Measurements from ENCODE around the gene BTF3L4. TPM values are rescaled to one million over a fixed set of nuclear protein-coding genes. Genes with fewer than 3 reads are reported as not detected.
"Not testable (repeated sequence)": the region's sequence is repeated elsewhere in the genome, so short reads cannot be mapped to it uniquely, and the experiment has no call there.

Gene BTF3L4
- total and polyA plus RNA-seq, 9 donors: 37.8 to 73.9 (median 61.9) TPM

GRCh38 chr1:52026278-52026677, 29.8 kb upstream of the BTF3L4 start:
- H3K9me3 ChIP-seq: no peaks in the 10 kb centered on the region
- H3K4me1 ChIP-seq (ENCODE audit: insufficient read depth): peaks cover 5% of the 10 kb centered on the region
- WGBS, 3 donors: 96 to 100% (median 98%) methylated on average over 2 of the region's 2 CpGs
- no peaks in the 10 kb centered on the region for H3K27me3 ChIP-seq
- H3K4me3 ChIP-seq: no peak overlapping the region
- intact Hi-C loops (cut with DNase I): no loop called here
- TF ChIP-seq CTCF (IDR thresholded peaks at IDR 0.05) (no peak), EP300 (IDR thresholded peaks at IDR 0.05) (no peak), POLR2A (IDR thresholded peaks at IDR 0.05) (no peak)
- no peak overlapping the region for H3K27ac ChIP-seq
- no peaks in the 10 kb centered on the region for H3K36me3 ChIP-seq
- no peak for DNase-seq

GRCh38 chr1:52028328-52028727, 27.8 kb upstream of the BTF3L4 start:
- no peak for DNase-seq
- 88 to 100% (median 96%) methylated on average over 1 of the region's 1 CpG for WGBS, 3 donors

GRCh38 chr1:52028839-52029238, 27.3 kb upstream of the BTF3L4 start:
- WGBS, 3 donors: 79 to 86% (median 82%) methylated on average over 5 of the region's 5 CpGs
- DNase-seq; intact Hi-C loops (cut with DNase I); H3K4me3 ChIP-seq; H3K27ac ChIP-seq; H3K4me1 ChIP-seq (ENCODE audit: insufficient read depth); H3K27me3 ChIP-seq; H3K9me3 ChIP-seq; H3K36me3 ChIP-seq: not testable (repeated sequence)

More at GRCh38 chr1:52028328-52028727, 27.8 kb upstream of the BTF3L4 start:
- Histone ChIP-seq H3K27ac (no peak overlapping the region), H3K27me3 (no peaks in the 10 kb centered on the region), H3K4me1 (ENCODE audit: insufficient read depth) (peaks cover 10% of the 10 kb centered on the region), H3K4me3 (no peak overlapping the region), H3K9me3 (no peaks in the 10 kb centered on the region), H3K36me3 (no peaks in the 10 kb centered on the region)
- TF ChIP-seq CTCF (IDR thresholded peaks at IDR 0.05) (no peak), EP300 (IDR thresholded peaks at IDR 0.05) (no peak), POLR2A (IDR thresholded peaks at IDR 0.05) (no peak)
- intact Hi-C loops (cut with DNase I): no loop called here

GRCh38 chr1:52032124-52032784, 23.8 kb upstream of the BTF3L4 start:
- H3K9me3 ChIP-seq: no peaks in the 10 kb centered on the region
- TF ChIP-seq POLR2A (IDR thresholded peaks at IDR 0.05): no peak
- TF ChIP-seq EP300 (IDR thresholded peaks at IDR 0.05): no peak
- no peak for TF ChIP-seq CTCF (IDR thresholded peaks at IDR 0.05)
- peaks cover 10% of the 10 kb centered on the region for H3K4me1 ChIP-seq (ENCODE audit: insufficient read depth)
- DNase-seq: no peak
- WGBS, 3 donors: 10 to 44% (median 19%) methylated on average over 5 of the region's 5 CpGs
- intact Hi-C loops (cut with DNase I): no loop called here
- peak overlapping the region in 1 of 2 donors; percentile 77 for H3K27ac ChIP-seq
- H3K36me3 ChIP-seq: no peaks in the 10 kb centered on the region
- H3K4me3 ChIP-seq: peak overlapping the region; percentile 74
- H3K27me3 ChIP-seq: no peaks in the 10 kb centered on the region

GRCh38 chr1:52032785-52033131, 23.3 kb upstream of the BTF3L4 start:
- DNase-seq: peak; percentile 30 to 55 (median 42)
- peak overlapping the region; percentile 15 to 77 for H3K27ac ChIP-seq
- H3K4me3 ChIP-seq: peak overlapping the region; percentile 74
- H3K9me3 ChIP-seq: no peaks in the 10 kb centered on the region
- H3K36me3 ChIP-seq: no peaks in the 10 kb centered on the region
- TF ChIP-seq CTCF (IDR thresholded peaks at IDR 0.05): no peak
- TF ChIP-seq POLR2A (IDR thresholded peaks at IDR 0.05): no peak
- no peak for TF ChIP-seq EP300 (IDR thresholded peaks at IDR 0.05)
- no peaks in the 10 kb centered on the region for H3K27me3 ChIP-seq
- intact Hi-C loops (cut with DNase I): no loop called here
- 0 to 4% (median 1%) methylated on average over 24 of the region's 24 CpGs for WGBS, 3 donors
- H3K4me1 ChIP-seq (ENCODE audit: insufficient read depth): peaks cover 10% of the 10 kb centered on the region
